BJ (cell line): ENCODE measurements around the gene HLA-DOA. TPM values are rescaled to one million over a fixed set of nuclear protein-coding genes. Genes with fewer than 3 reads are reported as not detected.

ENCODE experiments used
- CTCF ChIA-PET: fragments of 350-600 bp; formaldehyde crosslinking; extraction: SDS; loops from one replicate; lab custom pipeline; 2021; ENCODE audit warnings: antibody characterized with exemption, inconsistent platforms; lab: Yijun Ruan, JAX
- POLR2A ChIA-PET: fragments of 300-600 bp; sonication (Branson Sonifier 250); formaldehyde crosslinking; extraction: SDS; loops from one replicate; lab custom pipeline; 2021; ENCODE audit warnings: antibody characterized with exemption; lab: Charles Lee
- DNase-seq: peaks from one replicate; pipeline ENCODE4 v3.0.0-alpha.2; 2011; ENCODE audit warnings: low read depth
- H3K27me3 ChIP-seq: 2 replicates; pipeline ENCODE4 v1.6.0; 2011; ENCODE audit warnings: low read length; ENCODE audit not compliant: control insufficient read depth, insufficient read depth
- H3K36me3 ChIP-seq: 2 replicates; pipeline ENCODE4 v1.5.1; 2011; ENCODE audit warnings: low read length; ENCODE audit not compliant: control insufficient read depth, insufficient read depth
- H3K4me3 ChIP-seq: 2 replicates; pipeline ENCODE4 v1.5.1; 2011; ENCODE audit warnings: low read depth, mild to moderate bottlenecking, control low read depth, low read length
- polyA plus RNA-seq: library from polyadenylated mRNA; depleted of rRNA; stranded (reverse); fragments of >200 nt; gene quantifications from 2 replicates; pipeline ENCODE4 v1.2.3, GENCODE V29; 2011
- TF ChIP-seq, protein P1 (sequence below): IDR thresholded peaks from 2 replicates; pipeline ENCODE4 v1.5.1; 2011; ENCODE audit warnings: low read depth, mild to moderate bottlenecking, control low read depth, inconsistent platforms, low read length, moderate library complexity; ENCODE audit not compliant: insufficient read depth

HLA-DOA gene
- polyA plus RNA-seq, 1 experiment: not detected

DNA sequence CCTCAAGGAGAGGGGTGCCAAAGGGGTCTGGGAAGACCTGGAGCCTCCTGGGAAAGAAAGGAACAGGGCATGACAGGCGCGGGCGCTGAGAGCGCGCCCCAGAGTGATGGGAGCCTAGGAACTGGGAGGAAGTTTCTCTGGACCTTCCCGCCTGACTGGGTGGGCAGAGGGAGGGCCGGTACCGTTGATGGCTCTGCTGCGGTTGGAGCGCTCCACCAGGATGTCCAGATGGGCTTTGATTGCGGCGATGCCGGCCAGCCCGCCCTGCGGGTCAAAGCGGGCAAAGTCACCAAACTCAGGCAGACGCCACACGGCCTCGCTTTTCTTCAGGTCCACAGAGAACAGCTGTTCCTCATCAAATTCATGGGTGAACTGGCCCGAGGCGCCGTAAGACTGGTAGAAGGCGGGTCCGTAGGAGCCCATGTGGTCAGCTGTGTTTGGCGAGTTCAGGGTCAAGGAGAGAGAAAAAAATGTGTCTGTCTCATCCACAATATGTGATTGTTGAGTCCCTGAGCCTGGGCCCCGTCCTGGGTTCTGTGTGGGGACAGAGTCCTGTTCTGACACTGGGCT lies 1.5 kb downstream of the HLA-DOA start:
- H3K27me3 ChIP-seq: peaks cover 15% of the 10 kb centered on the region
- CTCF ChIA-PET: interaction anchor here (0.6 to 1.4 kb wide), 2 partner anchors 19 to 23 kb away, joined by 3 read pairs; no protein-coding TSS in a partner anchor

DNA sequence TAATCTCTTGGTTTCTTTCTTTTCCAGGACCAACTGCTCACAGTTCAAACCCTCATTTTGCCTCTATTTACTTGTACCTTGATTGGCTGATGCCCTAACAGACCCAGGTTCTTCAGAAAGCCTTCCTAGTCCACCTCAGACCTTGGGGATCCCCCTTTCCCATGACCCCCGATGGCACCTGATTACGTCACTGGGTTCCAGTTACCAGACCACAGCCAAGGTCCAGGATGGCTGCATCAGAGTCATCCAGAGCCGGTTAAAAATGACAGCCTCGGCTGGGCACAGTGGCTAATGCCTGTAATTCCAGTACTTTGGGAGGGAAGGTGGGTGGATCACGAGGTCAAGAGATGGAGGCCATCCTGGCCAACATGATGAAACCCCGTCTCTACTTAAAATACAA lies 4.5 kb downstream of the HLA-DOA start:
- TF ChIP-seq, protein P1, sequence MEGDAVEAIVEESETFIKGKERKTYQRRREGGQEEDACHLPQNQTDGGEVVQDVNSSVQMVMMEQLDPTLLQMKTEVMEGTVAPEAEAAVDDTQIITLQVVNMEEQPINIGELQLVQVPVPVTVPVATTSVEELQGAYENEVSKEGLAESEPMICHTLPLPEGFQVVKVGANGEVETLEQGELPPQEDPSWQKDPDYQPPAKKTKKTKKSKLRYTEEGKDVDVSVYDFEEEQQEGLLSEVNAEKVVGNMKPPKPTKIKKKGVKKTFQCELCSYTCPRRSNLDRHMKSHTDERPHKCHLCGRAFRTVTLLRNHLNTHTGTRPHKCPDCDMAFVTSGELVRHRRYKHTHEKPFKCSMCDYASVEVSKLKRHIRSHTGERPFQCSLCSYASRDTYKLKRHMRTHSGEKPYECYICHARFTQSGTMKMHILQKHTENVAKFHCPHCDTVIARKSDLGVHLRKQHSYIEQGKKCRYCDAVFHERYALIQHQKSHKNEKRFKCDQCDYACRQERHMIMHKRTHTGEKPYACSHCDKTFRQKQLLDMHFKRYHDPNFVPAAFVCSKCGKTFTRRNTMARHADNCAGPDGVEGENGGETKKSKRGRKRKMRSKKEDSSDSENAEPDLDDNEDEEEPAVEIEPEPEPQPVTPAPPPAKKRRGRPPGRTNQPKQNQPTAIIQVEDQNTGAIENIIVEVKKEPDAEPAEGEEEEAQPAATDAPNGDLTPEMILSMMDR: no peak
- ChIA-PET CTCF (interaction anchor here (1.3 kb wide), 1 partner anchor 10 kb away, joined by 3 read pairs; no protein-coding TSS in a partner anchor), POLR2A (no interaction called here)
- Histone ChIP-seq H3K36me3 (no peaks in the 10 kb centered on the region), H3K4me3 (no peak overlapping the region), H3K27me3 (peaks cover 23% of the 10 kb centered on the region)
- DNase-seq: no peak

More for the DNA sequence above, 1.5 kb downstream of the HLA-DOA start:
- H3K36me3 ChIP-seq: no peaks in the 10 kb centered on the region
- no peak for DNase-seq
- POLR2A ChIA-PET: no interaction called here
- TF ChIP-seq, protein P1: no peak
- no peak overlapping the region for H3K4me3 ChIP-seq

DNA sequence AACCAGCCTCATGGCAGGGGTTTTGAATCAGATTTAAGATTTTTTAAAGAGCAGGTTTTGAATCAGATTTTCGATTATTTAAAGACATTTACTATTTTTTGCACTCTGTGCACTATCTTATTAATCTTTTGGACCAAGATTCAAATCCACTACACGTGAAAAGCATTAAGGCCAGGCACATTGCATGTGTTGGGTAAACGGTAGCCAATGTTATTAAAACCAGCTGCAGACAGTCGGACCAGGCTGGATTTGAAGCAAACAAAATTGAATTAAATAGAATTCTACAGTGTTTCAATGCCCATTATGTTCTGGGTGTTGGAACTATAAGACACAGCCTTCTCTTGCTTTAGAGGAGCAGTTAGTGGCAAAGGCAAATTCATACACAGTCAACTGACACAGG lies 7.7 kb downstream of the HLA-DOA start:
- POLR2A ChIA-PET: no interaction called here
- H3K27me3 ChIP-seq: peaks cover 18% of the 10 kb centered on the region
- H3K4me3 ChIP-seq: no peak overlapping the region
- TF ChIP-seq, protein P1: no peak
- DNase-seq: no peak
- H3K36me3 ChIP-seq: no peaks in the 10 kb centered on the region
- CTCF ChIA-PET: interaction anchor here (1.4 to 1.5 kb wide), 2 partner anchors 68 to 144 kb away, joined by 4 to 5 read pairs; no protein-coding TSS in a partner anchor

DNA sequence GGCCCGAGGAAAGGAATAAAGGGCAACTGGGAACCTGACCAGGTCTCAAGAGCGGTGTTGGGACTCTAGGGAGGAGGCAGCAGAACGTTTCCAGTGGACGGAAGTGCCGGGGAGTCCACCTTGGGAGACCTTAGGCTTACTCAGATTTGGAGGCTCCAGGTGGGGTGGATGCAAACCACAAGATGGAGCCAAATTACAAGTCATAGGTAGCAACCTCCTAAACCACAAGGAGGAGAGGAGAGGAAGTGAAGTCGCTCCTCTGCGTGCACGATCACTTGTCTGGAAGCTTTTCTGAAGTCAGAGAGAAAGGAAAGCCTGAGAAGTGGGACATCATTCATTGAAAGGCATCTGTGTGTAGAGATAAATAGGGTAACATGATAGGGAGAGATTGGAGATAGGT lies 9.3 kb downstream of the HLA-DOA start:
- ChIA-PET CTCF (interaction anchor here (0.9 to 4.8 kb wide), 4 partner anchors 15 to 197 kb away, joined by 3 to 31 read pairs (median 4); no protein-coding TSS in a partner anchor), POLR2A (no interaction called here)
- Histone ChIP-seq H3K4me3 (no peak overlapping the region), H3K36me3 (no peaks in the 10 kb centered on the region), H3K27me3 (peaks cover 19% of the 10 kb centered on the region)
- TF ChIP-seq, protein P1: no peak
- DNase-seq: no peak

DNA sequence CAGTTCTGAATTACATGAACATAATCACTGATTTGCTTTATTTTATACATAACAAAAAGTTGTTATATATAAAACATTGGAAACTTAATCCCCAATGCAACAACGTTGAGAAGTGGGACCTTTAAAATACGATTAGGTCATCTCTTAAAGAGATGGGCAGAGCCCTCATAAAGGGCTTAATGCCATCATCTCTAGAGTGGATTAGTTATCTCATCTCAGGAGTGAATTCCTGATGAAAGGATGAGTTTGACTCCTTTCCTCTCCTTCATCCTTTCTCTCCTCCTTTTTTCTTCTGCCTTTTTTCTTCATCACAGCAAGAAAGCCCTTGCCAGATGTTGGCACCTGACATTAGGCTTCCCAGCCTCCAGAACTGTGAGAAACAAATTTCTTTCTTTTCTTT lies 13.9 kb downstream of the HLA-DOA start:
- ChIA-PET CTCF (interaction anchor here (1.0 kb wide), 1 partner anchor 19 kb away, joined by 3 read pairs; no protein-coding TSS in a partner anchor), POLR2A (no interaction called here)
- H3K27me3 ChIP-seq: peaks cover 7% of the 10 kb centered on the region
- DNase-seq: no peak
- TF ChIP-seq, protein P1: no peak
- no peak overlapping the region for H3K4me3 ChIP-seq
- no peaks in the 10 kb centered on the region for H3K36me3 ChIP-seq
